T-helper 2 cell treated with Interferon-gamma antibody and Interleukin-4, amounts not matched to agents 5 μg/mL and 100 μg/mL, for 36 hours (primary cell): ENCODE data around the gene MBOAT1.

ENCODE experiments used
- DNase-seq: peaks from one replicate; pipeline ENCODE4 v3.0.0; 2021; ENCODE audit warnings: low spot score
- H3K27ac Mint-ChIP-seq: one replicate; pipeline ENCODE4 v1.8.0; 2021; ENCODE audit warnings: mild to moderate bottlenecking, mixed read lengths
- H3K27me3 Mint-ChIP-seq: one replicate; pipeline ENCODE4 v1.8.0; 2021; ENCODE audit warnings: low read depth, mixed read lengths
- H3K36me3 Mint-ChIP-seq: one replicate; pipeline ENCODE4 v1.8.0; 2021; ENCODE audit warnings: low read depth, mixed read lengths
- H3K4me1 Mint-ChIP-seq: one replicate; pipeline ENCODE4 v1.8.0; 2021; ENCODE audit warnings: low read depth, mixed read lengths
- H3K4me3 Mint-ChIP-seq: one replicate; pipeline ENCODE4 v1.8.0; 2022; ENCODE audit warnings: mild to moderate bottlenecking, moderate library complexity, mixed read lengths
- H3K9me3 Mint-ChIP-seq: one replicate; pipeline ENCODE4 v1.8.0; 2021; ENCODE audit warnings: mixed read lengths

Gene MBOAT1

GRCh38 chr6:20220359-20220758 is 8.1 kb upstream of the MBOAT1 start:
- Mint-ChIP-seq H3K36me3 (no peaks in the 10 kb centered on the region), H3K27me3 (peaks cover 6% of the 10 kb centered on the region), H3K9me3 (no peaks in the 10 kb centered on the region), H3K4me1 (peaks cover 5% of the 10 kb centered on the region), H3K4me3 (no peak overlapping the region), H3K27ac (no peak overlapping the region)
- no peak for DNase-seq

- Mint-ChIP-seq H3K9me3 (no peaks in the 10 kb centered on the region), H3K27ac (no peak overlapping the region), H3K27me3 (peaks cover 6% of the 10 kb centered on the region), H3K4me1 (peaks cover 14% of the 10 kb centered on the region), H3K4me3 (no peak overlapping the region), H3K36me3 (no peaks in the 10 kb centered on the region)
- no peak for DNase-seq
Observed at GRCh38 chr6:20217891-20218290, 5.6 kb upstream of the MBOAT1 start.

GRCh38 chr6:20217324-20217855 is 5.1 kb upstream of the MBOAT1 start:
- no peaks in the 10 kb centered on the region for H3K9me3 Mint-ChIP-seq
- H3K4me1 Mint-ChIP-seq: peaks cover 16% of the 10 kb centered on the region
- no peak overlapping the region for H3K4me3 Mint-ChIP-seq
- no peaks in the 10 kb centered on the region for H3K36me3 Mint-ChIP-seq
- H3K27ac Mint-ChIP-seq: no peak overlapping the region
- peaks cover 6% of the 10 kb centered on the region for H3K27me3 Mint-ChIP-seq
- DNase-seq: no peak

DNA sequence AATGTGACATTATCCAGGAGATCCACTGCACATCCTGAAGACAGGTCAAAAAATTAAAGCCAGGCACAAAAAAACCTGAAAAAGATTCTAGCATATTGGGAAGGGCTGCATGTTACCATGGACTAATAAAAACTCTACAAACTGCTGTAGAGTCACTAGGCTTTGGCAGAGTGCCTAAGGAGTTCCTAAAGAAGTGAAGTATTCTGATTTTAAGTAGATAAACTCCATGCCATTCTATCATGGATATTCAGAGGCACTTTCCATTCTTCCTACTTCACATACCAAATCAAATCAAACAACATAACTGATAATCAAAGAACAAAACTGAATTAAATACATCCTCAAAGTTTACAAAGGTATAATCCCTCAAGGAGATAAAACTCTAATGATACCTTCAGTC is 3.0 kb upstream of the MBOAT1 start:
- H3K27me3 Mint-ChIP-seq: no peaks in the 10 kb centered on the region
- no peak overlapping the region for H3K27ac Mint-ChIP-seq
- no peaks in the 10 kb centered on the region for H3K36me3 Mint-ChIP-seq
- no peaks in the 10 kb centered on the region for H3K9me3 Mint-ChIP-seq
- DNase-seq: no peak
- peaks cover 20% of the 10 kb centered on the region for H3K4me1 Mint-ChIP-seq
- H3K4me3 Mint-ChIP-seq: no peak overlapping the region

- DNase-seq: peak; percentile 37
- Mint-ChIP-seq H3K9me3 (no peaks in the 10 kb centered on the region), H3K27me3 (no peaks in the 10 kb centered on the region), H3K27ac (peak overlapping the region; percentile 97), H3K4me1 (peaks cover 40% of the 10 kb centered on the region), H3K4me3 (peak overlapping the region; percentile 94), H3K36me3 (no peaks in the 10 kb centered on the region)
Observed at GRCh38 chr6:20213271-20213798, 1.1 kb upstream of the MBOAT1 start.

GRCh38 chr6:20211941-20212391 is 303 bp downstream of the MBOAT1 start:
- Mint-ChIP-seq H3K4me3 (peak overlapping the region; percentile 91), H3K4me1 (peaks cover 49% of the 10 kb centered on the region), H3K27me3 (no peaks in the 10 kb centered on the region), H3K9me3 (no peaks in the 10 kb centered on the region), H3K27ac (peak overlapping the region; percentile 93), H3K36me3 (no peaks in the 10 kb centered on the region)
- DNase-seq: peak; percentile 50

DNA sequence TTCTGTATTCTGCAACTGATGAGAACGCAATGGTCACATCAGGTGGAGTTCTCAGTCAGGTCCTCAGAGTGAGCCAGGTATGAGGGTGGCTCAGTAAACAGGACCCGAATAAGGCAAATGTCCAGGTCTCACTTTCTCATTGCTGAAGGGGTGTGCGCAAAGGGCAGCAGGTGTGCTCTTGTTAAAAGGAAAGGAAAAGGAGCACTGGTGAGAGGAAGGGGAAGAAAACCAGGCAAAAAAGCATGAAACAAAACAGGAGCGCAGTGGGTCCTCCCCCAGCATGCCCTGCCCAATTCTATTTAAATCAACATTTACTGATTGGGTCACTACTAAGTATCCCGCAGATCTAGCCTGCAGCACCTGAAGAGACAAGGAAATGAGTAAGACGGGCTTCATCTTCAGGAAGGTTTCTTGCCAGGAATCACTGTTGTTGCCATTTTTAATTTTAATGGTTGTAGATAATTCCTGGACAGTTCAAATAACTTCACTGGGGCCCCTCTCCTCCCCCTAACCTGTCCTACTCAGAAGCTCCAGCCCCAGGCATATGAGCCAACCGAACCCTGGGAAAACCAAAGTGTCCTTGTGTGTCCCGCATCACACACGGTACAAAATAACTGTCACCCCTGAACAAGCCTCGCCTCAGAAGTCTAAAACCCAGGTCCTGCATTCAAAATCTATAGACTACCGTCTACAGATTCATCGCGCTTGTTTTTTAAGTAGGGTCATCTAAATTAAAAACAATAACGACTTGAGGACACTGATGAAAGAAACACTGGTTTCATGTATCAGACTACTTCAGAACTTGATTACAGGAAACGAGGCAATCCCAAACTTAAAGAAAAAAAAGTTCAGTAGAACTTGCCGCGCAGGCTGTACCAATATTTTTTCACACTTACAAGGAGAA is 980 bp downstream of the MBOAT1 start:
- Mint-ChIP-seq H3K4me3 (peak overlapping the region; percentile 91), H3K9me3 (no peaks in the 10 kb centered on the region), H3K27ac (peak overlapping the region; percentile 93), H3K36me3 (peaks cover 6% of the 10 kb centered on the region), H3K27me3 (no peaks in the 10 kb centered on the region), H3K4me1 (peaks cover 53% of the 10 kb centered on the region)
- no peak for DNase-seq

DNA sequence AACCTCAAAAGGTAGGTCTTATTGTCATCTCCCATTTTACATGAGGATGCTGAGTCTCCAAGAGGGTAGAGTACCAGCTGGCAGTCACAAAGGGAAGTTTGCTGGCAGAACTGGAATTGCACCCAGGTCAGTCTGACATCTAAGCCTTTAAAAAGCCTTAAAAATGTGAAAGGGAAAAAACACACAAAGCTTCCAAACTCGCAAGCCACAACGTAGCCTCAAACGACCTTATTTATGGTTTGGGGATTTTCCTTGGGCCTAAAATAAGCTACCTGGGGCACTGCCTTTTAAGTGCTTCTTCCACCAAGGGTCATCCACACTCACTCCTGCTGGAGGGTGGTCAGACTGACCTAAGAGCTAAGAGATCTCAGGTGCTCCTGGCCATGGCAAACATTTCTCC is 2.1 kb downstream of the MBOAT1 start:
- Mint-ChIP-seq H3K36me3 (peaks cover 11% of the 10 kb centered on the region), H3K27me3 (no peaks in the 10 kb centered on the region), H3K4me1 (peaks cover 62% of the 10 kb centered on the region), H3K9me3 (no peaks in the 10 kb centered on the region), H3K27ac (peak overlapping the region; percentile 67), H3K4me3 (peak overlapping the region; percentile 50)
- DNase-seq: no peak

GRCh38 chr6:20208687-20209378 is 3.4 kb downstream of the MBOAT1 start:
- no peak for DNase-seq
- H3K36me3 Mint-ChIP-seq: peaks cover 16% of the 10 kb centered on the region
- no peaks in the 10 kb centered on the region for H3K27me3 Mint-ChIP-seq
- peaks cover 74% of the 10 kb centered on the region for H3K4me1 Mint-ChIP-seq
- H3K4me3 Mint-ChIP-seq: peak overlapping the region; percentile 50
- peak overlapping the region; percentile 14 for H3K27ac Mint-ChIP-seq
- H3K9me3 Mint-ChIP-seq: no peaks in the 10 kb centered on the region

- peak overlapping the region; percentile 96 for H3K27ac Mint-ChIP-seq
- peaks cover 72% of the 10 kb centered on the region for H3K4me1 Mint-ChIP-seq
- peaks cover 16% of the 10 kb centered on the region for H3K36me3 Mint-ChIP-seq
- no peak for DNase-seq
- no peaks in the 10 kb centered on the region for H3K9me3 Mint-ChIP-seq
- H3K4me3 Mint-ChIP-seq: peak overlapping the region; percentile 88
- H3K27me3 Mint-ChIP-seq: no peaks in the 10 kb centered on the region
Observed at GRCh38 chr6:20207088-20207418, 5.2 kb downstream of the MBOAT1 start.

GRCh38 chr6:20205722-20206161 is 6.5 kb downstream of the MBOAT1 start:
- DNase-seq: no peak
- no peaks in the 10 kb centered on the region for H3K27me3 Mint-ChIP-seq

GRCh38 chr6:20204512-20204894 is 7.8 kb downstream of the MBOAT1 start:
- Mint-ChIP-seq H3K9me3 (no peaks in the 10 kb centered on the region), H3K27ac (peak overlapping the region; percentile 84), H3K36me3 (peaks cover 29% of the 10 kb centered on the region), H3K4me1 (peaks cover 77% of the 10 kb centered on the region), H3K27me3 (no peaks in the 10 kb centered on the region), H3K4me3 (peak overlapping the region; percentile 88)
- DNase-seq: no peak

More at GRCh38 chr6:20205722-20206161, 6.5 kb downstream of the MBOAT1 start:
- H3K27ac Mint-ChIP-seq: peak overlapping the region; percentile 96
- peaks cover 20% of the 10 kb centered on the region for H3K36me3 Mint-ChIP-seq
- H3K9me3 Mint-ChIP-seq: no peaks in the 10 kb centered on the region
- peak overlapping the region; percentile 88 for H3K4me3 Mint-ChIP-seq
- H3K4me1 Mint-ChIP-seq: peaks cover 74% of the 10 kb centered on the region

GRCh38 chr6:20203561-20204511 is 8.4 kb downstream of the MBOAT1 start:
- Mint-ChIP-seq H3K36me3 (peaks cover 34% of the 10 kb centered on the region), H3K27me3 (no peaks in the 10 kb centered on the region), H3K4me3 (peak overlapping the region; percentile 88), H3K4me1 (peaks cover 75% of the 10 kb centered on the region), H3K27ac (peak overlapping the region; percentile 84), H3K9me3 (no peaks in the 10 kb centered on the region)
- DNase-seq: no peak
